NCI-H510A treated with DMSO at 0.1 percent for 48 hours (cell line): ENCODE results near the gene SPHK2.
"Not testable (repeated sequence)": the region's sequence is repeated elsewhere in the genome, so short reads cannot be mapped to it uniquely, and the experiment has no call there.

ENCODE experiments used
- DNase-seq: peaks from one replicate; lab custom pipeline; 2025; lab: John Stamatoyannopoulos, UW

SPHK2 gene

DNA sequence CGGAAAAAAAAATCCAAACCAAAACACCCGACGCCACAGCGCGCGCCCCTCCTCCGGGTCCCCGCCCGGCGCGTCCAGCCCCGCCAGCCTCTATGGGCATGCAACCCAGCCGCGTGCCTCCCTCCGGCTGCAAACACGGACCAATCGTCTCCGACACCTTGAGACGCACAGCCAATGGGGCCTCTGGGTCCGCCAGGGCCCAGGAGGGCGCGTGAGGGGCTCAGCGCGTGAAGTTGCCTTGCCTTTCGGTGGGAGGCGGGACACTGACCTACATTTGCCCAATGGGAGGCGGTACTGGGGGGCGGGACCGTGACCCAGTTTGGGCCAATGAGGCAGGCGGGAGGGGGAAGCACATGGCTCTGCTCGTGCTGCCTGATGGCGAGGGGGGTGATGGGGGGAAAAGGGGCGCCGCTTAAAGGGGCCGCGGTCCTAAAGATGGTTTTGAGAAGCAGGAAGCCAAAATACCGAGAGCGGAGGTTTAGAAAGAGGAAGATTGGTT is 18.2 kb downstream of the SPHK2 start:
- DNase-seq, result peak; percentile 90

DNA sequence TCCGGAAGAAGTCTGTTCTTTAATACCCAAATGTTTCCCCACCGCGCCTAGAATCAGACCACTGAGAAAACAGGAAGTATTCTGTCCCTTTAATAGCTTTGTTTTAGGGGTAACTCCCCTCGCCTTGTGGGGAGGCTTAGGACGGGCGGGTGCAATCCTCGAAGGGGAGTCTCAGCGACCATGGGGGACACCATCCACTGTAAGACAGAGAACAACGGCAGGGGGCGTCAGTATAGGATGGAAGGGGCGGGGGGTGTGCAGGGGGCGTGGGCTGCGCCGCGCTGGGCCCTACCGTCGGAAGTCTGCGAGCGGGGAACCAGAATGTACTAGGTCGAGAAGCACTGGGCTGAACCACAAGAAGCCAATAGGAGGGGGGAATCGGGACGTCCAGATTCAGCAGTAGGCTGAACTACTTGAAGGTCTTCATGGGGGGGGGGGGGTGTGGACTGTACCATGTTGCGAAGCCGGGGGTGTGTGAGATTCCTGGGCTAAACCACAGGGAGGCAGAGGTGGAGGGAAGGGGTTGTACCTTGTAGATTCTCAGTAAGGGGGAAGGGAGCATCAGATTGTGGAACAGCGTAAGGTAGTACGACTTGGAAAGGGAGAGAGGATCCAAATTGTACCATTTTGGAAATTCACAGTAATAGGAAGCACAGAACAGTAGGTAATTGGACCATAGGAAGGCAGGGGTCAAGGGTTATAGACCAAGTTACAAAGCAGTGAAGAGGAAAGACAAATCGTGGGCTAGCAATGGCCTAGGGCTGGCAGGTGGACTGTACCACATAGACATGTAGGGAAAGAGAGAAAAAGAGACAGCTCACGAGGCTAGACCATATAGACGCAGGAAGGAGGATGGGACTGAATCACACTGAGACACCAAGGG is 18.9 kb downstream of the SPHK2 start:
- DNase-seq, result peak; percentile 93

DNA sequence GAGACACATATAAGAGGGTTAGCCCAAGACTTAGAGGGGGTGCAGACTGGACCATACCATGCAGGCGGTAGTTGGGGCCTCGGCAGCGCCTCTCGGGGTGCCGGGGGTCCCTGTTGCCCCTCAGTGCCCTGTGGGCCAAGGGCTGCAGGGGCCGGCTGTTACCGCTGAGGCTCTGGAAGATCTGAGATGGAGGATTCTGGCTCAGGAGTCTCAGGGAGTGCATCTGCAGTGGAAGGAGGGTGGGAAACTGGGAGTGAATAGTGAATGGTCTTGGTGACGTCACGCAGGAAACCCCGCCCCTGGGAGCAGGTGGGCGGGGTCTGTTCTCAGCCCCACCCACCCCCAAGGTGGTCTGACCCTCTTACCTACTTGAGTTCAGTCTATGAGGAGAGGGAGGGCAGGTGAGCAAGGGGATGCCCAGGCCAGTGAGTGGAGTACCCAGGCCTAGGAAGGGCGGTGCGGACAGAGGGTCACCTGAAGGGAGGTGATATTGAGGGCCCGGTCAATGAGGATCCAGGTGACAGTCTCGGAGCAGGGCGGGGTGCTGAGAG is 19.6 kb downstream of the SPHK2 start:
- DNase-seq, result no peak

DNA sequence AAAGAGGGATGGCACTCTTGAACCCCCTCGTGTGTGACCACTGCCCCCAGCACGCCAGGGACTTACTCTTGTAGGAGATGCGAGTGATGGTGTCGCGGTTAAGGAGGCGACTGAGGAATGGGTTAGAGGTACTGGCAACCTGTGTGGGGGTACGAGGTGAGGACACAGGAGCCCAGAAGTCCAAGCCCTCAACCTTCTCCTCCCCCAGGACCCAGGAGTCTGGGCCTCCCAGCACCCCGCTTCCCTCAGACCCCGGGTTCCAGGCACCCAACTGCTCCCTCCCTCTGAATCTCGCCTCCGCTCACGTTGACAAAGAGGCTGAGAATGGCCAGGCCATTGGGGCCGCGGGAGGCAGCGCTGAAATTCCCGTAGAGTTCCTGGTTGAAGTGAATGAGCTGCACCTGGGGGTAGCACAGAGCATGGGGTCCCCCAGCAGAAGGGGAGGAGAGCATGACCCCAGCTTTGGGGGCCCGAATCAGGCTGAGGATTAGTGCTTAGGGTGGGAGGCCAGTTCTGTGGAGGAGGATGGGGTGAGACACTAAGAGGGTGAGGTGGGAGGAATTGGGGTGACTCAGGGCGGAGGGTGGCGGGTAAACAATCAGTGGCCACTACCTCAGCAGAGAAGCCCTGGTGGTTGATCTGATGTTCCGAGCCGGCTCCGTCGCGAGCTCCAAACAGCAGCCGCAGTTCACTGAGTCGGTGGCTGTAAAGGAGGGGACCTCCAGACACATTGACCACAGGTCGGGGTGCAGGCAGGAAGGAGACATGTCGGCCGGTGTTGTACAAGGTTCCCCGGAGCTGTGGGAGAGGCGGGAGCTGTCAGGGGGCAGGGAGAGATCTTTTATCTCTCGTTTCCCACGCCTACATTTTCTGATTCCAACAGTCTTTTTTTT is 20.4 kb downstream of the SPHK2 start:
- no peak for DNase-seq

DNA sequence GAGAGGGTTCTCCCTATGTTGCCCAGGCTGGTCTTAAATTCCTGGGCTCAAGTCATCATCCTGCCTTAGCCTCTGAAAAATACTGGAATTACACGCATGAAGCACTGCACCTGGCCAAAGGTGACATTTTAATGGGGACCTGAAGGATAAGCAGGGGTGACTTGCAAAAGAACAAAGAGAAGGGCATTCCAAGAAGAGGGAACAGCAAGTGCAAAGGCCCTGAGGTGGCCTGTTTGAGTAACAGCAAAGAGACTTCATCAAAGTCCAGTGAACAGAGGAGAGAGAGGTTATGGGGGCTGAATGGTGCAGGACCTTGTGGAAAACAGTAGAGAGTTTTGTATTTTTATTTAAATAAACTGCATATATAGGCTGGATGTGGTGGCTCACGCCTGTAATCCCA is 22.5 kb downstream of the SPHK2 start:
- no peak for DNase-seq

DNA sequence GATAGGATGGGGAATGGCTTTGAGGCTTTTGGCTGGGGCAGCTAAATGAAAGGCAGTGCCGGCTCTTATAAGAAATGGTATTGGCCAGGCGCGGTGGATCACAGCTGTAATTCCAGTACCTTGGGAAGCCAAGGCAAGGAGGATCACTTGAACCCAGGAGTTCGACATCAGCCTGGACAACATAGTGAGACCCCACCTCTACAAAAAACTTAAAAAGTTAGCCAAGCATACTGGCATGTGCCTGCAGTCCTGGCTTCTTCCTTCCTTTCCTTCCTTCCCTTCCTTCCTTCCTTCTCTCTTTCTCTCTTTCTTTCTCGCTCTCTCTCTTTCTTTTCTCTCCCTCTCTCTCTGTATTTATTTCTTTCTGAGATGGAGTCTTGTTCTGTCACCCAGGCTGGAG is 23.6 kb downstream of the SPHK2 start:
- no peak for DNase-seq

DNA sequence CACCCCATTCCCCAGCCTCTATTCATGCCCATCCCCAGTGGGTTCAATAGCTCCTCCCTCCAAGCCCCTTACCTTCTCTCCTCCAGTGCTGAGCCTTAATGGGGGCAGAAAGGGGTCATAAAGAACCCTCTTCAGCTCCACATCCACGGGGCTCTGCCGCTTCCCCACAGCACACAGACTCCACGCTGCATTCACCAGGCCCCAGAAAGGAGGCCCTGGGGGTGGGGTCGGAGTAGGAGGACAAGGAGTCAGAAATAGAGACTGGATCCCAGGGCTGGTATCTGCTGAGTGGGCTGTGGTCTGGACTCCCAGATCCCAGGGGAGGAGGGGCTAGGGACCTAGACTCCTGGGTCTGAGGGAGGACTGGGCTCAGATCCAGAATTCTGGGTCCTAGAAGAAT is 25.0 kb downstream of the SPHK2 start:
- DNase-seq, result no peak

DNA sequence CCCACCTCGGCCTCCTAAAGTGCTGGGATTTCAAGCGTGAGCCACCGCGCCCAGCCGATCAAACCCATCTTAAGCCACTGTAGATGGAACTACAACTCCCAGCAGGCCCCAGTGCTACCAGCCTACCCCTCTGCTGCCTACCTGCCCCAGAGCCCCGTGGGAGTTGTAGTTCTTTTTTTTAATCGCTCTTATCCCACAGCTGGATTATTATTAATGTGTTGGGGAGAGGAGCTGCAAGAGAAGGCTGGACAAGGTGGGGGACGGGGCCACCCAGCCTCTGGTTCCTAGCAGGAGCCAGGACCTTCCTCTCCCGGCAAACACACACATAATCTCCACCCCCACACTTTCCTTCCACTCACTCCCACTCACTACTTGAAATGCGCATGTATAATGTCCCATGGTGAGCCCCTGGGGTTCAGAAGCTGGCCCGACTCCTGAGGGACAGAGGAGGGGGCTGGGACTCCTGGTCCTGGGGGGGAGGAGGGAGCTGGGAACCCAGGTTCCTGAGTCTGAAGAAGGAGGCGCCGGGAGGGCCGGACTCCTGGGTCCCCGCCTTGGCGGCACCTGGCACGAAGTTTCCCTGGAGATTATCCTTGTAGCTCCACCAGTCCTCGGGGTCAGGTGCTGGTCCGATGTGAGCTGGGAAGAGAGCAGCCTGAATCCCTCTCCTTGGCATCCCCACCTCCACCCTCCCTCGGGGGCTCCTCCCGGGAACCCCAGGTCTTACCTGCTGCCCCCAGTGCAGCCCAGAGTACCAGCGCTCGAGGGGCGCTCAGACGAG is 25.7 kb downstream of the SPHK2 start:
- peak; percentile 73 for DNase-seq

DNA sequence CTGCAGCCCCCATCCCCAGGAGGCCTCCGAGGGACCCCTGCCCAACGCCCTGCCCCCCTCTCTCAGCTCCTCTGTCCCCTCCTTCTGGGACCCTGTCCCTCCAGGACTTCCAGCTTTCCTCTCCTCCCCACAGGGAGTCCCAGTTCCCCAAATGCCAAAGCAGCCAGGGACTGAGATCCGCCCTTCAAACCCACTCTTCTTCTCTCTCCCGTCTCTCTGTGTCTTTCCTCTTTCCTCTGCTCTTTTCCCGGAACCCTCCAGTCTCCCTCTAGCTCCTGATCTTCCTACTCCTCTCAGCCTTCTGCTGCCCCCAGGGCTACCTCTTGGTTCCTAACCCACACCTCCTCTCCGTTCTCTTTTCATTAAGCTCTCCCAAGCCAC is 26.3 kb downstream of the SPHK2 start:
- no peak for DNase-seq

DNA sequence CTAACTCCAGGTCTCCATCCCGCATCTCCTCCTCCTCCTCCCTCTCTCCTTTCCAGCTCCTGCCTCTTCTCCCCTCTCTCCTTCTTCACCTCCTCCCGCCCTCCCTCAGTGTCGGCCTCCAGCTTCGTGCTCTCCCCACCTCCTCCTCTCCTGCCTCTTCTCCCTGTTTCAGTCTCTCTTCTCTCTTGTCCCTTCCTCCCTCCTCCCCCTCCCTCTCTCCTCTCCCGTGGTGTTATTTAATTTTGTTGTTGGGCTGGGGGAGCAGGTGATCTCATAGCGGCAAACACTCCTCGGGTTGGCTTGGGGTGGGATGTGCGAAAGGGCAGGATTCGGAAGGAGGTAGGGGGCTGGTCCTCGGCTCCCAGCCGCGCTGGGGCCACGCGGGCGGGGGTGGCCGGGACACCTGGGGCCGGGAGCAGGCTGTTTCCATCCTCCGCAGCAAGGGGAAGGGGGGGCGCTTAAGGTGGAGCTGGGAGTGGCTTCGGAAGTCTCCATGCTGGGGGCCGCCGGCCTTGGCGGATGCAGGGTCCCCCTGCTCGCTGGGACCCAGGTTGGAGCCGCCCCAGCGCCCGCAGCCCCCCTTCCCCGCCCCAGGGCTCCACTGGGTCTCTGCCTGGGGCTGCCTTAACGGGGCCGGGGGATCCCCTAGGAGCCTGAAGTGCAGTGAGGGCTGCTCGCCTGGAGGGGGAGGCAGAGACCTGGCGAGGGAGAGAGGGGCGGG is 26.9 kb downstream of the SPHK2 start, which contains the start of gene CA11:
CA11 (minus strand) TSS at position 187 of the 721 bp plus-strand sequence. CDS start 555 bp downstream, outside the sequence.
- peak; percentile 92 for DNase-seq

DNA sequence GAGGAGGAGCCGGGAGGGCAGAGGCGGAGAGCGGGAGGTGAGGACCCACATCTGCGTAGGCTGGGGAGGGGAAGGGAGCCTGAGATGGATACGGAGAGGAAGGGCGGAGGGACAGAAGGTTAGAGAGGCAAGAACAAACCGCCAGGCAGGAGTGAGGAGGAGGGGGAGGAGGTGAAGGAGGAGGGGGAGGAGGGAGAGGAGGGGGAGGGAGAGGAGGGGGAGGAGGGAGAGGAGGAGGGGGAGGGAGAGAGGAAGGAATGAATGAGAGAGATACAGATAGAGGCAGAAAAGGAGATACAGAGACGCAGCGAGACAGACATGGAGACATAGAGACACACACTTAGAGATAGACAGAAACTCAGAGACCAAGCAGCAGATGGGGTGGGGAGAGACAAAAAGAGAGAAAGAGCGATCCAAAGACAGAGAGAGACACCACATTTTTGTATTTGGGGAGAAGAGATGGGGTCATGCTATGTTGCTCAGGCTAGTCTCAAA is 27.5 kb downstream of the SPHK2 start:
- DNase-seq, result no peak

DNA sequence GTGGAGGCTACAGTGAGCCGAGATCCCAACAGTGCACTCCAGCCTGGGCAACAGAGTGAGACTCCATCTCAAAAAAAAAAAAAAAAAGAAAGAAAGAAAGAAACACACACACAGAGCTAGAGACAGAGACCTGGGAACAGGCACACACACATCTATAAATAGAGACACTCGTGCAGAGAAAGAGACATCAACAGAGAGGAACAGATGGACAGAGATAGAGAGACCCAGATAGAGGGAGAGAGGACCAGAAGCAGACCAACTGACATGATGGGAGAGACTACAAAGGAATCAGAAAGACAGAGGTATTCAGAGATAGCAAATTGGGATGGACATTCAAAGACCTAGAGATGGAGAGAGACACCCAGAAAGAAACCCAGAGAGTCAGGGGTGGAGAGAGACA is 28.8 kb downstream of the SPHK2 start:
- no peak for DNase-seq

DNA sequence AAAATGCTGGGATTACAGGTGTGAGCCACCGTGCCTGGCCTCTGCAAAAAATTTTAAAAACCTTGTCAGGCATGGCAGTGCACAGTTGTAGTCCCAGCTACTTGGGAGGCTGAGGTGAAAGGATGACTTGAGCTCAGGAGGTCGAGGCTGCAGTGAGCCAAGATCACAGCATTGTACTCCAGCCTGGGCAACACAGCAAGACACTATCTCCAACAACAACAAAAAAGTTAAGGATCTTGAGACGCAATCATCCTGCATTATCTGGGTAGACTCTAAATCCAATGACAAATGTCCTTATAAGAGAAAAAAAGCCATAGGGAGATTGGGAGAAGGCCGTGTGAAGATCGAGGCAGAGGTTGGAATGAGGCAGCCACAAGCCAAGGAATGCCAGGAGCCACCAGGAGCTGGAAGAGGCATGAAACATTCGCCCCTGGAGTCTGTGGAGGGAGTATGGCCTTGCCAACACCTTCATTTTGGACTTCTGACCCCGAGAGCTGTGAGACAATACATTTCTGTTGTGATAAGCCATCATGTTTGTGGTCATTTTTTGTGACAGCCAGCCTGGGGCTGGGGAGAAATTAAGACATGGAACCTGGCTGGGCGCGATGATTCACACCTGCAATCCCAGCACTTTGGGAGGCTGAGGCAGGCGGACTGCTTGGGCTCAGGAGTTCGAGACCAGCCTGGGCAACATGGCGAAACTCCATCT is 31.8 kb downstream of the SPHK2 start:
- no peak for DNase-seq

DNA sequence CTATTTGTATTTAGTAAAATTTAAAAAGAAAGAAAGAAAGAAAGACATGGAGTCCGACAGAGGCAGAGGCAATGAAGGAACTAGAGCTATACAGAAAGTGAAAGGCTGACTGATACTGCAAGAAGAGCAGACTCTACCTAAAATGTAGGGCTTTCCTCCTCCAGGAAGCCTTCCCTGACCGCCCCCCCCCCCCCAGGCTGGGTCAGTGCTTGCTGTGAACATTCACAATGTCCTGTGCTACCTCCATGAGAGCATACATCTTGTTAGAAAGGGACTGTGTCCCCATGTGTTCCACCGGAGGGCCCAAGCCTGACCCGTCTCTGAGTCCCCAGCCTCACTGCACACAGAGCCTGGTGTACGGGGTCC is 32.4 kb downstream of the SPHK2 start:
- DNase-seq, result no peak

DNA sequence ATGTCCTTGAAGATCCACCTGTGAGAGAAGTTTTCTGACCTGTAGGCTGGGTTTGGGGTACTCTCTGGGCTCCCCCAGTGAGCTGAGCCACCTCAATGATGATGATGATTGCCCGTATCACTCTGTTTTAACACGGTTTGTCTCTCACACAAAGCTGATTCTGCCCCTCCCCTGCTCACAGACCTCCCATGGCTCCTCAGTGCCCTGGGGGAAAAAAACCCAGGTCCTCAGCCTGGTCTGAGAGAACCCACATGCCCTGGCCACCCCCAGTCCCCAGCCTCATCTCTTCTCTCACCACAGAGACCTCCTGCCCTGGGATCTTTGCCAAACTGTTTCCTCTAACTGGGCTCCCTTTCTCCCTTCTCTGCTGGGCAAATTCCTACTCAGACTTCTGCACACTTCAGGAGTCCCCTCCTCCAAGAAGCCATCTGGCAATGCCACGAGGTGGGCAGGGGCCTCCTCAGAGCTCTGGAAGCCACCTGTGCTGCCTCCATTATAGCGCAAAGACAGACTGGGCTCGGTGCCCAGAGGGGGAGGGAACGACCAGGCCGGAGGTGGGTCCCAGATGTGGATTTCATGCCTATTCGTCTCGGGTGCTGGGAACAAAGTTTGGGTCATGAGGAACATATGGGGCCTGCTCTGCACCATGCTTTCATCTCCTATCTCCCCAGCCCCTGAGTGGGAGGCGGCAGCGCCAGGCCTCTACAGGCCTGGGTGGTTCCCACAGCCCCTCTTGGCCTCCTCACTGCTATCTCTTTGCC is 35.2 kb downstream of the SPHK2 start:
- DNase-seq, result no peak

DNA sequence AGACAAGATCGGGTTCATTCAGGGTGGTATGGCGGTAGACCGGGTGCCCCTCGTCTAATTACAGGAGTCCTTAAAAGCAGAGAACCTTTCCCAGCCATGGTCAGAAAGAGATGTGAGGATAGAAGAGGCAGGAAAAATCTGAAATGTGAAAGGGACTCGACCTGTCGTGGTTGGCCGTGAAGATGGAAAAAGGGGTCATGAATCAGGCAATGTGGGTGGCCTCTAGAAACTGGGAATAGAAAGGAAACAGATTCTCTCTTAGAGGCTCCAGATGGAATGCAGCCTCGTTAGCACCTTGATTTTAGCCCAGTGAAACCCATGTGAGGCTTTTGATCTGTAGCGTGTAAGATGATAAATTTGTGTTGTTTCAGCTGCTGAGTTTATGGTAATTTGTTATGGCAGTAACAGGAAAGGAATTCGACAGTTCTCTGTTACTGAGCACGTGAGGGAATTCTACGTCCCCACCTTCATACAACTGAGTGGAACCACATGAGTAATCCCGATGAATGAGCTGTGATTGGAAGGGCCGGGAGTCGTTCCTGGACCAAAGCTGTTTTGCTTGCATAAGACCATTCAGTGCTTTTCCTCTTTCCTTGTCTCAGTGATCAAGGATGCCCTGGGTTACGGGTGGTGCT is 37.7 kb downstream of the SPHK2 start:
- DNase-seq, result no peak

DNA sequence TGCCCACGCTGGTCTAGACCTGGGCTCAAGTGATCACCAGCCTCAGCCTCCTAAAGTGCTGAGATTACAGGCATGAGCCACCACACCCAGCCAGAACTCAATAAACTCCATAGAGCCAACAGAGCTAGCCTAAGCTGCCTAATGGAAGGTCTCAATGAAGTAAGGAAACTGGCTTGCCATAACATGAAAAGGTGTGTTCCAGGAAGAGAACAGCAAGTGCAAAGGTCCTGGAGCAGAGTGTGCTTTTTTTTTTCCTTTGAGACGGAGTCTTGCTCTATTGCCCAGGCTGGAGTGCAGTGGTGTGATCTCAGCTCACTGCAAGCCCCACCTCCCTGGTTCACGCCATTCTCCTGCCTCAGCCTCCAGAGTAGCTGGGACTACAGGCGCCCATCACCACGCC is 38.5 kb downstream of the SPHK2 start:
- DNase-seq, result not testable (repeated sequence)

DNA sequence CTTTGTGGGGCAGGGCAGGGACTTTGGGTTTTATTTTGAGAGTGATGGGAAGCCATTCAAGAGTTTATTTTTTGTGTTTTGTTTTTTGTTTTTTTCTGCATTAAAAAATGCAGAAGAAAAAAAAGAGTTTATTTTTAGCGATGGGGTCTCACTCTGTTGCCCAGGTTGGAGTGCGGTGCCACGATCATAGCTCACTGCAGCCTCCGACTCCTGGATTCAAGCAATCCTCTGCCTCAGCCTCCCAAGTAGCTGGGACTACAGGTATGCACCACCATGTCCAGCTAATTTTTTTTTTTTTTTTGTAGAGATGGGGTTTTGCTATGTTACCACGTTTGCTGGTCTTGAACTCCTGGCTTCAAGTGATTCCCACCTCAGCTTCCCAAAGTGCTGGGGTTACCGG is 39.2 kb downstream of the SPHK2 start:
- DNase-seq, result no peak

DNA sequence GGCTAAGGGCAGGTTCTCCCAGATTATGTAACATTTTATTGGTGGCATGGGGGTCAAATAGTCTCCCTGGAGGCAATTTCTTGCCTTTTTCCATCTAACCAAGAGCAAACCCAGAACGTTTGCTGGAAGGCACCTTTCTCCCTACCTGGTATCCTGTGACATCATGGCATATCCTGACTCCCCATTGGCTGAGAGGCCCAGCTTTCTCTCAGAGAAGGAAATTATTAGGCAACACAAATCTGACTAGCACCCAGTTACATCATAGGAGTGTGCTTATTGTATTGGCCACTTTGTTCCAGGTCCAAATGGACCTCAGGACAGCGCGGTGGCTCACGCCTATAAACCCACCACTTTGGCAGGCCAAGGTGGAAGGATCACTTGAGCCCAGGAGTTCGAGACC is 40.5 kb downstream of the SPHK2 start:
- no peak for DNase-seq
